Endothelial cell of umbilical vein (primary cell): ENCODE measurements around the gene BRSK1. TPM values are rescaled to one million over a fixed set of nuclear protein-coding genes. Genes with fewer than 3 reads are reported as not detected.

Experiments
- BruUV-seq: library from RNA; stranded (reverse); fragments of 400-500 nt; replicated peaks from 2 replicates; lab custom pipeline; 2021; lab: Mats Ljungman, UMichigan
- CTCF ChIA-PET: fragments of 300-600, 350-600 bp; sonication (Branson Sonifier 250); formaldehyde crosslinking; loops from one replicate; lab custom pipeline; 2021; ENCODE audit warnings: antibody characterized with exemption, inconsistent platforms; lab: Charles Lee
- POLR2A ChIA-PET: fragments of 300-600, 350-600 bp; sonication (Branson Sonifier 250); formaldehyde crosslinking; loops from one replicate; lab custom pipeline; 2021; ENCODE audit warnings: antibody characterized with exemption, inconsistent platforms; lab: Charles Lee
- DNase-seq: peaks from one replicate; pipeline ENCODE4 v3.0.0-alpha.2; 2011; ENCODE audit warnings: low read depth, low spot score
- FAIRE-seq: peaks from 2 replicates; lab custom pipeline; 2011; peaks lifted over from hg19 to GRCh38; lab: Jason Lieb, UNC
- H2AFZ ChIP-seq: 2 replicates; pipeline ENCODE4 v1.6.0; 2012; ENCODE audit warnings: low read depth, low read length, control low read depth, inconsistent platforms
- H3K27ac ChIP-seq: 2 replicates; pipeline ENCODE4 v1.5.1; 2011; ENCODE audit warnings: low read depth, mild to moderate bottlenecking, control low read depth, low read length, moderate library complexity; ENCODE audit not compliant: insufficient read depth
- H3K27me3 ChIP-seq, 2 experiments: 2 replicates each; pipeline versions ENCODE4 v1.6.0 to v1.6.1; 2011; ENCODE audit warnings: low read length in 2 of 2, mixed read lengths in 1 of 2; ENCODE audit not compliant: control insufficient read depth in 2 of 2, insufficient read depth in 2 of 2
- H3K36me3 ChIP-seq, 2 experiments: 2 replicates in 1 of 2; 3 replicates in 1 of 2; pipeline ENCODE4 v1.5.1; 2011; ENCODE audit warnings: low read length in 2 of 2, mild to moderate bottlenecking in 1 of 2, moderate library complexity in 1 of 2; ENCODE audit not compliant: control insufficient read depth in 2 of 2, insufficient read depth in 2 of 2; ENCODE audit errors: extremely low read depth in 1 of 2
- H3K4me1 ChIP-seq: 3 replicates; pipeline ENCODE4 v1.5.1; 2011; ENCODE audit warnings: mild to moderate bottlenecking, low read length; ENCODE audit not compliant: control insufficient read depth, insufficient read depth; ENCODE audit errors: extremely low read depth
- H3K4me2 ChIP-seq: 2 replicates; pipeline ENCODE4 v1.6.1; 2011; ENCODE audit warnings: low read length, control low read depth, mixed read lengths; ENCODE audit not compliant: insufficient read depth
- H3K4me3 ChIP-seq, 3 experiments: fragments of 200-600 bp in 1 of 3; sonication (generic), shearing (Covaris generic) in 1 of 3; replicated peaks in 1 of 3; 2 replicates each; pipeline ENCODE4 v1.5.1; 2011 to 2016; ENCODE audit warnings: control low read depth in 3 of 3, low read length in 3 of 3, mild to moderate bottlenecking in 2 of 3, inconsistent platforms in 1 of 3, low read depth in 1 of 3, moderate library complexity in 1 of 3; ENCODE audit not compliant: insufficient read depth in 1 of 3
- H3K79me2 ChIP-seq: 2 replicates; pipeline ENCODE4 v1.6.0; 2012; ENCODE audit warnings: low read length, inconsistent platforms; ENCODE audit not compliant: control insufficient read depth, insufficient read depth
- H3K9ac ChIP-seq: replicated peaks from 2 replicates; pipeline ENCODE3; 2011; ENCODE audit warnings: low read length, control low read depth; ENCODE audit not compliant: insufficient read depth; ENCODE audit errors: extremely low read depth
- H3K9me1 ChIP-seq: replicated peaks from 3 replicates; pipeline ENCODE4 v1.6.0; 2011; ENCODE audit warnings: mild to moderate bottlenecking, low read length; ENCODE audit not compliant: control insufficient read depth, insufficient read depth; ENCODE audit errors: extremely low read depth
- H3K9me3 ChIP-seq: replicated peaks from 2 replicates; pipeline ENCODE4 v1.5.1; 2012; ENCODE audit warnings: low read length, inconsistent platforms; ENCODE audit not compliant: control insufficient read depth, insufficient read depth
- H4K20me1 ChIP-seq: replicated peaks from 2 replicates; pipeline ENCODE3; 2011; ENCODE audit warnings: mild to moderate bottlenecking, low read length; ENCODE audit not compliant: control insufficient read depth, insufficient read depth; ENCODE audit errors: extremely low read depth
- CTCF ChIP-seq, 2 donors: IDR thresholded peaks; 1 replicate in 1 of 2; 2 replicates in 1 of 2; pipeline ENCODE4 v1.5.1; 2011; ENCODE audit warnings: low read length in 2 of 2, mild to moderate bottlenecking in 2 of 2, moderate library complexity in 2 of 2, control low read depth in 1 of 2, inconsistent platforms in 1 of 2, low read depth in 1 of 2; ENCODE audit not compliant: insufficient read depth in 1 of 2; ENCODE audit errors: extremely low read depth in 1 of 2
- EZH2 ChIP-seq: IDR thresholded peaks from 2 replicates; pipeline ENCODE4 v1.6.1; 2012; ENCODE audit warnings: borderline replicate concordance, low read depth, mild to moderate bottlenecking, moderate library complexity, low read length, inconsistent platforms; ENCODE audit not compliant: severe bottlenecking
- FOS ChIP-seq: IDR thresholded peaks from 2 replicates; pipeline ENCODE4 v1.6.1; 2011; ENCODE audit warnings: mild to moderate bottlenecking, low read length, moderate library complexity, borderline replicate concordance; ENCODE audit not compliant: insufficient read depth
- GATA2 ChIP-seq: IDR thresholded peaks from 2 replicates; pipeline ENCODE4 v1.7.0; 2011; ENCODE audit warnings: low read depth, mild to moderate bottlenecking, moderate library complexity, mixed read lengths, low read length; ENCODE audit not compliant: insufficient read length, insufficient read depth
- JUN ChIP-seq: IDR thresholded peaks from 2 replicates; pipeline ENCODE4 v1.6.1; 2011; ENCODE audit warnings: borderline replicate concordance, low read depth; ENCODE audit not compliant: insufficient read length, insufficient read depth
- MAX ChIP-seq: IDR thresholded peaks from 2 replicates; pipeline ENCODE4 v1.6.1; 2011; ENCODE audit not compliant: insufficient read depth, insufficient read length
- MYC ChIP-seq: IDR thresholded peaks from one replicate; pipeline ENCODE4 v1.6.1; 2011; ENCODE audit warnings: mild to moderate bottlenecking, low read depth, low read length
- POLR2A ChIP-seq: IDR thresholded peaks from 2 replicates; pipeline ENCODE4 v1.6.1; 2012; ENCODE audit warnings: low read depth, mild to moderate bottlenecking, control low read depth, low read length
- POLR2AphosphoS5 ChIP-seq: IDR thresholded peaks from 2 replicates; pipeline ENCODE4 v1.6.1; 2012; ENCODE audit warnings: low read depth, mild to moderate bottlenecking, control low read depth, low read length, moderate library complexity; ENCODE audit not compliant: insufficient read depth
- dilution Hi-C: fragments of 300-500 bp; cut with MboI; formaldehyde crosslinking; loops from one replicate; pipeline ENCODE4 v1.15.0; 2019; ENCODE audit warnings: low sequenced_read_pairs; ENCODE audit not compliant: extremely low pct_ligation_motif_present
- intact Hi-C: fragments of 100-400 bp; cut with micrococcal nuclease; formaldehyde crosslinking; loops from one replicate; pipeline ENCODE4 v1.10.0; 2022
- polyA plus RNA-seq, 4 experiments: library from polyadenylated mRNA; depleted of rRNA in 3 of 4; stranded (reverse) in 3 of 4; unstranded in 1 of 4; fragments of >200 nt; gene quantifications; 2 replicates each; pipeline versions ENCODE4 v1.2.1 to v1.2.3, GENCODE V29; 2011 to 2012; ENCODE audit warnings: missing spikeins in 1 of 4
- total RNA-seq: library from RNA; stranded (reverse); gene quantifications from 2 replicates; pipeline ENCODE4 v1.2.3, GENCODE V29; 2021

BRSK1 gene
- total and polyA plus RNA-seq, 2 donors (not counting 3 experiments of a cell fraction or from before 2014, with no cell fraction given), result 0.33 to 0.44 TPM

GRCh38 chr19:55350620-55351315 lies 67.0 kb downstream of the BRSK1 start:
- POLR2A ChIA-PET, result no interaction called here
- CTCF ChIA-PET, result interaction anchor here (1.1 to 1.3 kb wide), 2 partner anchors 11 to 153 kb away, joined by 4 to 5 read pairs; partner anchors contain the start of gene KMT5C

More at GRCh38 chr19:55350620-55351315, 67.0 kb downstream of the BRSK1 start:
- H3K79me2 ChIP-seq, result no peaks in the 10 kb centered on the region
- H3K4me1 ChIP-seq, result peaks cover 4% of the 10 kb centered on the region
- H3K4me3 ChIP-seq, result no peak overlapping the region
- no peak for DNase-seq
- H3K4me2 ChIP-seq, result no peak overlapping the region
- H4K20me1 ChIP-seq, result no peaks in the 10 kb centered on the region
- no peaks in the 10 kb centered on the region for H3K36me3 ChIP-seq
- BruUV-seq, result no TSS peak
- intact Hi-C loops, result no loop called here
- H2AFZ ChIP-seq, result no peak overlapping the region
- H3K9me3 ChIP-seq, result no peaks in the 10 kb centered on the region
- no peak overlapping the region for H3K27ac ChIP-seq
- no peak overlapping the region for H3K9ac ChIP-seq
- H3K9me1 ChIP-seq, result no peaks in the 10 kb centered on the region
- no peak for FAIRE-seq
- no peak for TF ChIP-seq MAX
- no peak for TF ChIP-seq JUN
- no peak for TF ChIP-seq FOS
- no peak for TF ChIP-seq POLR2AphosphoS5
- no peak for TF ChIP-seq MYC
- TF ChIP-seq CTCF (IDR thresholded peaks at IDR 0.05; ENCODE audit: extremely low read depth in 1 of 2, insufficient read depth in 1 of 2, low read depth in 1 of 2, low read length in 2 of 2), result no peak
- no peak for TF ChIP-seq POLR2A
- no peak for TF ChIP-seq GATA2
- TF ChIP-seq EZH2, result no peak
- H3K27me3 ChIP-seq, result peaks cover 20 to 26% of the 10 kb centered on the region in 2 experiments
- dilution Hi-C loops, result no loop called here
